GM21786 (cell line): ENCODE measurements around the gene PLA2G12A.
A peak's percentile ranks its signal among the peaks of the same experiment; 100 is the strongest.

Source experiments
- ATAC-seq: cut with Tn5 transposase; IDR thresholded peaks from one replicate; pipeline ENCODE4 v1.9.1; 2021; ENCODE audit not compliant: unreplicated experiment

Gene PLA2G12A

DNA sequence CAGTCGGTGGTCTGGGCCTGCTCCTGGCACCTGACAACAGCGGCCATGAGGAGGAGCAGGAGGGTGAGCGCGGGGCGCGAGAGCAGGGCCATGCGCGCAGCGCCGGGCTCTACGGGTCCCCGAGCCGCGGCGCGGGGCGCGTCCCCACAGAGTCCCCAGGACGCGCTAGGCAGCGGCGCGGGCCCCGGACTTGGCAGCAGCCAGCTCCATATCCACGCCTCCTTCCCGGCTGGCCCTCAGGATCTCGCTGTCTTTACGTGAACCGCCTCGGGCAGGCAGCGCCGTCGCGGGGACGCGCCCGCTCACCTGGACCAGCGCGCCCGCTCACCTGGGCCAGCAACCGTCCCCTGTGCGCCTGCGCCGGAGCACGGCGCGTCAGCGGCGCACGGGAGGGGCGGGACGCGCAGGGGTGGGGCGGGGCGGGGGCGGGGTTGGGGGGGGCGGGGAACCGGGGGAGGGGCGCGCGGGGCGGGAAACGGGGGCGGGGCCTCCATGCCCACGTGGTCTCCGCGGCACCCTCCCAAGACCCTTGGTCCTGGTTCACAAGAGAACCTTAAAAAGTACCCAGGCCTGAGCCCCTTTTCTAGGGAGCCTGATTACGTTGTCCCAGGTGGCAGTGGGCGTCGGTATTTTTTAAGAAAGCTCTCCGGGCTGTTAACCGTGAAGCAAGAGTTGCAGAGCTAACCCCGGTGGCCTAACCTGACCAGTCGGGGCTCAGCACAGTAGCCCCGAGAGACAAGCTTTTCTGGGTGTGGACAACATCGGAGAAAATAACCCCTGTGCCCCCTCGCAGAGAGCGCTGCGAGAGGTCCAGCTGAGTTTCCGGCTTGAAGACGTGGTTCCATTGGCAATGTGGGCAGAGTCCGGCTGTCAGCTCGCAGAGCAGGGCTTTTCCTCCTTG, at the start of gene PLA2G12A:
Gene PLA2G12A, minus strand, starts transcription at position 353 of the 901 bp plus-strand sequence. Its CDS starts 261 bp downstream, at position 92.
- peak; percentile 77 for ATAC-seq

GRCh38 chr4:109764789-109765402, 35.0 kb upstream of the PLA2G12A start:
- ATAC-seq: no peak

- no peak for ATAC-seq
Observed at GRCh38 chr4:109764376-109764775, 34.5 kb upstream of the PLA2G12A start.

DNA sequence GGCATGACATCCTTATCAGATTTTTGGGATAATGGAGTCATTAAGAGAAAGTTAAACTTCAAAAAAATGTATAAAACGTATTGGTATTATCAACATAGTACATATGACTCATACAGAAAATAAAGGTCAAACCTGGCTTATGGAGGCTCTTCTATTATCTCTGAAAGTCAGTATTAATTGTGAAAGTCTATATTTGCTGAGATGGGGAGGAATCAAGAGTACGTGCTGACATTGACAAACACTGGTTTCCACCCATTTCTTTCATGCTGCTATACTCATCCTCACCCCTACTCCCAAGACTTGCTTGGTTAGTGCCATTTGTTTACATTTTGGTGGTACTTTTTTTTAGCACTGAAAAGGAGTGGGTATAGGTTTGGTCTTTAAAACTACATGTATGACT, 30.8 kb upstream of the PLA2G12A start:
- ATAC-seq: no peak

DNA sequence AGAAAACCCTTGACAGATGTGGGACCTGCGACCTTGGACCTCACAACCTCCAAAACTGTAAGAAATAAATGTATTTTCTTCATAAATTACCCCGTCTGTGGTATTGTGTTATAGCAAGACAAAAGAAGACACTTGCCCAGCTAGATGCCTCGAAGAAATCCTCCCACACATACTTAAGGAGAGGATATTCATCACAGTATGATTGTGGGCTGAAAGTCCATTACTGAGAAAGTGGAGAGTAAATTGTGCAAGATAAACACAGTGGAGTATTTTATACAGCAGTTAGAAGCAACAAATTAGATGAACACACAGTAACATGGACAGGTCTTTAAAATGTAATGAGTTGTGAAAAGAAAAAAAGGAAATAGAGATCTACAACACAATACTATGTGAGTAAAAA, 25.8 kb upstream of the PLA2G12A start:
- no peak for ATAC-seq

GRCh38 chr4:109754093-109754857, 24.4 kb upstream of the PLA2G12A start:
- ATAC-seq: no peak

- no peak for ATAC-seq
Observed at GRCh38 chr4:109752525-109752924, 22.7 kb upstream of the PLA2G12A start.

GRCh38 chr4:109751852-109752251, 22.0 kb upstream of the PLA2G12A start:
- ATAC-seq: no peak

GRCh38 chr4:109750652-109751244, 20.9 kb upstream of the PLA2G12A start:
- no peak for ATAC-seq

DNA sequence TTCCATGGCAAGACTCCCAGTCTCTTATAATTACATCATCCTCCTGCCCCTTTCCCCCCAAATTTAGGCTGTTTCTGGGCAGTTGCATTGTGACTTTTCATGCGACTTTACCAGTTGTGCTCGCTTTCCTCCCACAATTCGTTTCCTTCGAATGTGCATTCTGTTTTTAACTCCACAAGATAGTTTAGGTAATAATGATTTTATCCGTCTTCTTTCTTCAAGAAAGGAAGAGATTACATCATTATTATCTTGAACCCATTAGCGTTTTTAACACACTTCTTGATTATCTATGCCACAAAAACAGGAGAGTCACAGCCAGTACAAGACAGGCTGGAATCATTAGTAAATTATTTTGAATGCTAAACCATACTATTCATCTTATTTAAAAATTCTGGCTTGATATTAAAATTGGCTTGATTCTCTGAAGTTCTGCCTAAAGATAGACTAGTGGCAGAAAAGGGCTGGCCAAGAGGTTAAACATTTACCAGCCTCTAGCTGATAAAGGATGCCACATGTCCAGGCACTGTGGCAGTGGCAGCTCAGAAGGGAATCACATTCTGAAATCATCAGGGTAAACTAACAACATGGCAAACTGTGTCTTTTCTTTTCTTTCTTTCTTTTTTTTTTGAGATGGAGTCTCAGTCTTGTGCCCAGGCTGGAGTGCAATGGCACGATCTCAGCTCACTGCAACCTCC, 19.7 kb upstream of the PLA2G12A start:
- no peak for ATAC-seq

- no peak for ATAC-seq
Observed at GRCh38 chr4:109748114-109748513, 18.2 kb upstream of the PLA2G12A start.

- ATAC-seq: no peak
Observed at GRCh38 chr4:109746728-109747127, 16.9 kb upstream of the PLA2G12A start.

GRCh38 chr4:109745830-109746229, 16.0 kb upstream of the PLA2G12A start:
- ATAC-seq: no peak

DNA sequence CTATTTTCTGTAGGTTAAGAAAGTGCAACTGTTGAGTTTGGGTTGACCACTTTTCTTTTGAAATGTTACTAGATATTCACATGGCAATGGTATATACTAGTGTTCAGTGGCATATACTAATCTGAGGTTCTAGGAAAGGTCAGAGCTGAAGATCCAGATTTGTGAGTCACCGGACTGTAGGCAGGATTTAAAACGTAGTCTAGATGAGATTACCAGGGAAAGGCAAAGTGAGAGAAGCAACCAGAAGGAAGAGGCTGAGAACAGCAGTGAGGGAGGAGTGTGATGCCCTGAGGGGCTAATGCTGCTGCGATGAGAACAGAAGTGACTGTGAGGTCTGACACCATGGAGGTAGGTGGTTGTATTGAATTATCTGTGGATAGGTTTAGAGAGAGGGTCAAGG, 9.7 kb upstream of the PLA2G12A start:
- no peak for ATAC-seq

GRCh38 chr4:109738104-109738872, 8.4 kb upstream of the PLA2G12A start:
- no peak for ATAC-seq

DNA sequence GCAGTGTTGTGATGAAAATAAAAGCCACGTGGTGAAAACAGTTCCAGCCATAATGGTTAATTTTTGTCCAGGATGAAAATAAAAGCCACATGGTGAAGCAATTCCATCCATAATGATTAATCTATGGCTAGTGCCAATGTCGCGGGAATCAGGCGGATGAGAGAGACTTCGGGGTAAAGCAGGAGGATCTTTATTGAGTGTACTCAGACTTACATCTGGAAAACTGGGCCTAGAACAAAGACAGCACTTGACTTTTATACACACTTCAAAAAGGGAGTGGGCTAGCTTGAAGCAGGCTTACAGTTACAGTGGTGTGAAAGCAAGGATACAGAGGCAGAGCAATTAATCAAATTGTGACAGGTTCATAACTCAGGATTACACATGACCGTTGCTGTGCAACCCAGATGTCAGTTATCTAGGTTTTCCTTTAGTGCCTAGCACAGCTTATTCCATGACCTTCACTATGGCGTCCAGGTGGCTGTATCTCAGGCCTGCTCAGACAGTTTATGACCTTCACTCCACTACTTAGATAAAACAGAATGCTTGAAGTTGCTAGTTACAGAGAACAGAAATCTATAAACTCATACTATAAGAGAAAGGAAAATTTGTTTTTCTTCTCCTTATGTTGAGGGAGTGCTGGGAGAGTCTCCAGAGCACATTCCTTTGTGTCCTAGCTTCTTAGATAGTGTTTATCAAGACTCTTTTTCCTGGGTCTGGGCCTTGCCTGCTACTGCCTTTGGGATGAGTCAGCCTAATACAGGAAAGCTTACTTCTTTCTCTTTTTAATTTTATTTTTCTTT, 5.9 kb upstream of the PLA2G12A start:
- no peak for ATAC-seq

DNA sequence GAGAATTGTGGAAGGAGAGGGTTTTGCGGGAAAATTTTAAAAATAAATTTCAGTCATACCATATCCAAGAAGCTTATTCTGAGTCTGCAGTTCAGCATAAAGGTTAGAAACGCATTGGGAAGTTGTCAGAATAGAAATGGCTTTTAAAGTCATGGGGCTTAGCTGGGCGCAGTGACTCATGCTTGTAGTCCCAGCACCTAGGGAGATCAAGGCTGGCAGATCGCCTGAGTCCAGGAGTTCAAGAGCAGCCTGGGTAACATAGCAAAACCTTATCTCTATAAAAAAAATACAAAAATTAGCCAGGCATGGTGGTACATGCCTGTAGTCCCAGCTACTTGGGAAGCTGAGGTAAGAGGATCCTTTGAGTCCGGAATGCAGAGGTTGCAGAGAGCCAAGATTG, 3.9 kb upstream of the PLA2G12A start:
- ATAC-seq: no peak

- ATAC-seq: no peak
Observed at GRCh38 chr4:109730619-109731545, 1.0 kb upstream of the PLA2G12A start.
